Measurements from ENCODE around the gene SELENOS. TPM values are rescaled to one million over a fixed set of nuclear protein-coding genes. Genes with fewer than 3 reads are reported as not detected.

SELENOS gene
- total RNA-seq, 4 donors from 2014 or later: 44.5 to 95.4 (median 61.6) TPM

DNA sequence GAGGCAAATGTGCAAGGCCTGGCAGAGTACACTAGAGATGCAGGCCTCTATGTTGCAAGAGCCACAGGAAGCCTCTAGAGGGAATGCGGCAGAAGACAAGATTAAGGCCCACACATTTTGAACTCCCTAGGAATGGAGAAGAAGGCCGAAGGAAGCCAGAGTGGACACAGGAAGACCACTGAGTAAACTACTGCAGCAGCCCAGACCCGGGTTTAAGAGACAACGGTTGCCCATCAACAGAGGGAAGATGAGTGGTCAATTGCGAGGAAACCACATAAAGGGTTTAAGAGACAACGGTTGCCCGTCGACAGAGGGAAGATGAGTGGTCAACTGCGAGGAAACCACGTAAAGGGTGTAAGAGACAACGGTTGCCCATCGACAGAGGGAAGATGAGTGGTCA is 40.0 kb downstream of the SELENOS start:
- TF ChIP-seq, protein P1, sequence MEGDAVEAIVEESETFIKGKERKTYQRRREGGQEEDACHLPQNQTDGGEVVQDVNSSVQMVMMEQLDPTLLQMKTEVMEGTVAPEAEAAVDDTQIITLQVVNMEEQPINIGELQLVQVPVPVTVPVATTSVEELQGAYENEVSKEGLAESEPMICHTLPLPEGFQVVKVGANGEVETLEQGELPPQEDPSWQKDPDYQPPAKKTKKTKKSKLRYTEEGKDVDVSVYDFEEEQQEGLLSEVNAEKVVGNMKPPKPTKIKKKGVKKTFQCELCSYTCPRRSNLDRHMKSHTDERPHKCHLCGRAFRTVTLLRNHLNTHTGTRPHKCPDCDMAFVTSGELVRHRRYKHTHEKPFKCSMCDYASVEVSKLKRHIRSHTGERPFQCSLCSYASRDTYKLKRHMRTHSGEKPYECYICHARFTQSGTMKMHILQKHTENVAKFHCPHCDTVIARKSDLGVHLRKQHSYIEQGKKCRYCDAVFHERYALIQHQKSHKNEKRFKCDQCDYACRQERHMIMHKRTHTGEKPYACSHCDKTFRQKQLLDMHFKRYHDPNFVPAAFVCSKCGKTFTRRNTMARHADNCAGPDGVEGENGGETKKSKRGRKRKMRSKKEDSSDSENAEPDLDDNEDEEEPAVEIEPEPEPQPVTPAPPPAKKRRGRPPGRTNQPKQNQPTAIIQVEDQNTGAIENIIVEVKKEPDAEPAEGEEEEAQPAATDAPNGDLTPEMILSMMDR (IDR thresholded peaks at IDR 0.05; ENCODE audit: low read depth): no peak

DNA sequence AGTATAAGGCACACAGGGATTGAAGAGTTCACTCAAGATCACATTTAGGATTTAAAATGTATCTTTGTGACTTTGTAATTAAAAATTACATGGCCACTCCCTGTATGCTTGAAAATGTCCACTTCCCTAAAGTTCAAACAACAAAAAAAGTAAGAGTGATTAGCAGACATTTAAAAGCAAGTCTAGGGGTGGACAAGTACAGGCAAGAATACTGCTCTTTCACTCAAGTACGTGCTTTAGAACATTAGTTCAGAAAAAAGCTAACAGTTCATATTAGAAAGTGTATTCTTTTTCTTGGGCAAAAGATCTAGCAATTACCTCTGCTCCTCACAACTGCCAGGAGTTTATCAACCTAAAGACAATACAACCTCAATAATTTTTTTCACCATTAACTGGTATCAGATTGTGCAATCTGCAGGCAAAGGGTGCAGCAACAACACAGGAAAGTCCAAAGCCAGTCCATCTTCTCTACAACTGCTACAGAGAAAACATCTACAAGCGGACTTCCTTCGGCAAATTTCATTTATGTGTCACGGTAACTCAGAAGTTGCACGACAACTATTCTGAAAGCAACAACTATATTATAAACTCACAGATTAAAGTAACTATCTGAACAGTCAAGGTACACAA is 43.5 kb downstream of the SELENOS start:
- TF ChIP-seq, protein P1 (IDR thresholded peaks at IDR 0.05; ENCODE audit: low read depth): no peak

DNA sequence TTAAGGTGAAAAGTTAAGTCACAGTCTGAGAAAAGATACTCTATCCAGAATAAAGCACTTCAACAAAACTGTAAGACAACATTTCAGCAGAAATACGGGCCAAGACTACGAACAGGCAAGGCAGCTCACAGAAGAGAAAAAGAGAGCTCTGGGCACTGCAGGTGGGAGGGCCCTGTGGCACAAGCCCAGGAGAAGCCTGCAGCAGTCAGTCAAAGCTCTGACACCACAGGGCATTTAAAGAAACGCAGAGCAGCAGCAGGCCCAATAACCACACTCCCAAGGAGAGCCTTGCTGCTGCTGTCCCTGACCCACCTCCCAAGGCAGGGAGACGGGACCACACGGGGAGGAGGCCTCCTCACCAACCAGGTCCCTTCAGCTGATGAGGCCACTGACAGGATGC is 44.6 kb downstream of the SELENOS start:
- TF ChIP-seq, protein P1 (IDR thresholded peaks at IDR 0.05; ENCODE audit: low read depth): no peak

DNA sequence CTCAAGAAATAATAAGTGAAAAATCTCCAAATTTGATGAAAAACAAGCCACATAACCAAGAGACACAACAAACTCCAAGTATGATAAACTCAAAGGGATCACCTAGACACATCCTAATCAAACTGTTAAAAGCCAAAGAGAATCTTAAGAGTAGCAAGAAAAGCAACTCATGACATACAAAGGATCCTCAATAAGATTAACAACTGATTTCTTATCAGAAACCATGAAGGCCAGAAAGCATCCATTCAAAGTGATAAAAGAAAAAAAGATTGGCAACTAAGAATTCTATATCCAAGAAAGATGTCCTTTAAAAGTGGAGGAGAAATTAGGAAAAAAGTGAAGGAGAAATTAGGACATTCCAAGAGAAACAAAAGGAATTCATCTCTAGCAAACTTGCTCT is 49.0 kb downstream of the SELENOS start:
- TF ChIP-seq, protein P1 (IDR thresholded peaks at IDR 0.05; ENCODE audit: low read depth): no peak

DNA sequence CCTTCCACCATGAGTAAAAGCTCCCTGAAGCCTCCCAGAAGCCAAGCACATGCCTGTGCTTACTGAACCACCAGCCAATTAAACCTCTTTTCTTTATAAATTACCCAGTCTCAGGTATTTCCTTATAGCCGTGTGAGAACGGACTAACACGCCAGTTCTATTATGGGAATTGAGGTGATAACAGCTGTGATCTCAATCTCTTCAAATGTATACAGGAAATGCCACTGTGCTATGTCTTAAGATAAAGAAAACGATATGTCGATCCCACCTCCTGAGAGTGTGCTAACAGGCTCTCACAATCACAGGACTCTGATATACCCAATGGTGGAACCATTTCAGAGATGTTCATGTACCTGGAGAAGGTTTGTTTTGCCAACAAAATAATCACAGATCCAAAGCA is 51.6 kb downstream of the SELENOS start:
- TF ChIP-seq, protein P1 (IDR thresholded peaks at IDR 0.05; ENCODE audit: low read depth): no peak

Other genes starting within 250 kb of the SELENOS start
- gene CHSY1, start 25.4 kb downstream of the SELENOS start, total RNA-seq: 10 to 100 TPM; 19.2 to 36.8 (median 28.1) TPM
- gene SNRPA1, start 17.8 kb upstream of the SELENOS start, total RNA-seq: 10 to 100 TPM; 31.5 to 41.1 (median 37.8) TPM
- 1 to 10 TPM; 4.4 to 8.7 (median 5.9) TPM for gene PCSK6, start 212.2 kb upstream of the SELENOS start, total RNA-seq

All from subcutaneous adipose tissue (tissue), 4 donors.